GM21717 (cell line): Measurements from ENCODE around the gene GRP.

Experiments
- ATAC-seq: cut with Tn5 transposase; IDR thresholded peaks from one replicate; pipeline ENCODE4 v1.9.1; 2021; ENCODE audit warnings: mild to moderate bottlenecking, moderate library complexity; ENCODE audit not compliant: unreplicated experiment

GRP gene

DNA sequence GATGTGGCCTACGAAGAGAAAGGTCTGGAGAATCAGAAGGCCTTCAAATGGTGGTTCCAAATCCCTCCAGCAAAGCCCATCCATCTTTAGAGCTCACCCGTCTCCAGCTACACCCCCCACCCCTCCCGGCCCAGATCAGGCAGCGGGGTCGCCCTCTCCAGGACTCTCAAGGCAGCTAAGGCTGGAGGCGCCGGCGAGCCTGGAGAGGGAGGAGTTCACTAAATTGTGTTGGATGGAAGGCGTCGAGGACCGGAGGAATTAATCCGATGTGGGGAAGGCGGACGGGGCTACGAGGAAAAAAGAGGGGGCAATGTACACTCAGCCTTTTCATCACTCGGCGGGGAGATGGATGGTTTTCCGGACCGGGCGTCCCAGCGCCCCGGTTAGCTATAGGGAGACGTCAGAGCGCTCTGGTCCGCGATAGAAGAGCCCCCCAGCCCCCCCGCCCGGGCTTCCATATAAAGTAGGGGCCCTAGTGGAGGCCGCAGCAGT is at the start of gene GRP:
Gene GRP, plus strand, starts transcription at position 487 of the 492 bp plus-strand sequence. CDS start 108 bp downstream, outside the sequence.
- no peak for ATAC-seq

DNA sequence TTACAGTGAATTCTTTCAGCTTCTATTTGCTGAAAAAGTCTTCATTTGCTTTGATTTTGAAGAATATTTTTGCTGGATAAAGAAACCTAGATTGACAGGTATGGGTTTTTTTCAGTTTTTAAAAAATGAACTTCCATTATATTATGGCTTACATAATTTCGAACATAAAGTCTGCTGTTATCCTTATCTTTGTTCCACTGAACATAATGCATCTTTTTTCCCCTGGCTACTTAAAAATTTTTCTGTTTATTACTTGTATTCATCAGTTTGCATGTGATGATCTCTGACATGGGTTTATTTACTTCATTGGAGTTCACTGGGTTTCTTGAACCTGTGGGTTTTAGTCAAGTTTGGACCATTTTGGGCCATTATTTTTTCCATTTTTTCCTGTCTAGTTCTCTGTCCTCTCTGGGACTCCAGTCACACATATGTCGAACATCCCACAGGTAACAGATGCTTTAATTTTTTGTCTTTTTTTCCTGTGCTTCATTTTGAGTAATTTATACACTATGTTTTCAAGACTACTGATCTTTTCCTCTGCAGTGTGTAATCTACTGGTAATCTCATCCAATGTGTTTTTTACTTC is 47.2 kb upstream of the GRP start:
- no peak for ATAC-seq

DNA sequence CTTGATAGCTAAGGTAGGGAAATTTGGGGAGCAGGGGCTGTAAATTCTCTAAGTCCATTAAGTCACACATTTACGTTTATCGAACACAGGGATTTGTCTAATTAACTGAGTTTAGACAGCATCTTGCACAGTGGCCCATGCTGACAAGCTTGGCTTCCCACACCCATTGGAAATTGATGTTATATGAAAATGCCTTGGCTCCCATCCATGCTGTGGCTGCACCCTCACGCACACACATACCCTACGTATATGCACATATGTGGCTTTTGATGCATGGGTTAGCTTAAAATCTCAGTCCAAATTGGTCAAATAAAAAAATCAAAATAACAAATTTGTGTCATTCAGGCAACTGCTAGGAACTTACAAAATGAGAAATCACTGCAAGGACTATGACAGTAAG is 42.5 kb upstream of the GRP start:
- no peak for ATAC-seq

DNA sequence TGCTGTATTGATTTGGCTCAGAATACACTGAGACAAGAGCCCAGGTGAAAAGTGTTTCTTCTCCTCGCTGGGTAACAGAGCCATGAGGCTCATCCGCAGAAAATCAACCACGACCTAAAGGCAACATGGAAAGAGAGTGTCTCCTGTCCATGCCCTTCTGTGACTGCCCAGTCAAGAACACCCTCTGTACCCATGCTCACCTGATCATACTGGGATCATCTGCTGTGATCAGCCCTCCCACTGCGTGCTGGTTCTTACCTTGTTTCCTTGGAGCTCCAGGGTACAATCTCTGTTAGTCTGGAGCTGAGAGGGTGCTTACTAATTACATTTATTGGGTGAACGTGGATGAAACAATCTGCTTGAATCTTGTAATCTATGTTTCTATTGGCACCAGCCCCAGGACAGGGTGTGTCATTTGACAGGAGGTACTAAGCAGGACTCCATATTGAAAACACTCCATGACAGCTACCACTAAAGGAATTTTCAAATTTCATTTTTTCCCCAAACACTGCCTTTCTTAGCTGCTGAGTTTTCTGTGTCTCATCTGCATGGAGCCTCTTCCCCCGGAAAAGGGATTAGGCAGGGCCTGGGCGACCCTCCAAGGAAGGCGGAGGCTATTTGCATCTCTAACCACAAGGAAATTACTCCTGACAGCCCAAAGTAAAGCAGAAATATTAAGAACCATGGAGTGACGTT is 39.7 kb upstream of the GRP start:
- no peak for ATAC-seq

DNA sequence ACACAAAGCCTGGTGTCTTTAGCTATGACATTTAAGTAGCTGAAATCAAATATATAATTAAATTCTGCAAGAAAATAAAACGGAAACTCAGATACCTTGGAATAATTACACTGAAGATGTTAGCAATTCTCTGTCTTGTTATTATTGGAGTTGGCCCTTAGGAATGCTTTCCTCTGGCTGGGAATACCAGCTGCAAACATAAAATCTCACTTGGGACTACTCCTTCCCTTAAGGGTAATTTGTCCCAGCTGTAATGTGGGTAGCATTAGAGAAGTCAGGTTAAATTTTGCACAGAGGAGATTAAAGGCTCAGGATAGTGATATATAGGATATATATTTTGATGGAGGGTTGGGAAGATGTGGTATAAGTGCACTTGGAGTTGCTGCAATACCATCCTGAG is 37.3 kb upstream of the GRP start:
- ATAC-seq: no peak

DNA sequence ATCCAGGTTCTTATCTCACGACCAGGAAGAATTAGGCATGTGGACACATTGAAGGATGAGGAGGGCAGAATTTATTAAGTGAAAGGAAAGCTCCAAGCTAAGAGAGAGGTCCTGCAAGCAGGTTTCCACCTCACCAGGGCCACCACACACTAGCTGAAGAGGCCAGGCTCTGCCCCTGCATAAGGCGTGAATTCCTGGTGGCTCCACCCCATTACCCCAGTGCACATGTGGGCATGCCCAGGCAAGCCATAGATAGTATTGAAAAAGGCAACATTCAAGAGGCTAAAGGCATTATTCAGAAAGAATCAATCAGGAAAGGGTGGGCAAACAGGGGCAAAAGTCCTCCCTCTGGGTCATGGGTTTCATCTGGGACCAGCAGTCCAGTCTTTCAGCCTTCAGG is 30.9 kb upstream of the GRP start:
- no peak for ATAC-seq

DNA sequence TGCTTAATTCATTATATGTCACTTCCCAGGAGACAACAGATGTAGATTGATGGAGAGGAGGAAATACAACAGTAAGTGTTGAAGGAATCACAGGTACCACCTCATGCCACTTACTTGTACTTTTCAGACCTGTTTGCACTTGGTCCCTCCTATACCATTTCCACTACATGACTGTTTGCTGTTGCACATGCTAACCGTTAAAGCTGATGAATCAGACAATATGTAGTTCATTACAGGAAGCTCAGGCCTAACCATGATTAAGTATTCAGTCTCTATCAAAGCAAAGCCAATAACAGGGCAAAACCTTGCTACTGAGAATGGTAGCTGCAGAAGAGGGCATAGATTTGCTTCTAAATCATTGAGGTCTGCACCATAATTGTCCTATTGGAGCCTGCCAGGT is 30.2 kb upstream of the GRP start:
- no peak for ATAC-seq

DNA sequence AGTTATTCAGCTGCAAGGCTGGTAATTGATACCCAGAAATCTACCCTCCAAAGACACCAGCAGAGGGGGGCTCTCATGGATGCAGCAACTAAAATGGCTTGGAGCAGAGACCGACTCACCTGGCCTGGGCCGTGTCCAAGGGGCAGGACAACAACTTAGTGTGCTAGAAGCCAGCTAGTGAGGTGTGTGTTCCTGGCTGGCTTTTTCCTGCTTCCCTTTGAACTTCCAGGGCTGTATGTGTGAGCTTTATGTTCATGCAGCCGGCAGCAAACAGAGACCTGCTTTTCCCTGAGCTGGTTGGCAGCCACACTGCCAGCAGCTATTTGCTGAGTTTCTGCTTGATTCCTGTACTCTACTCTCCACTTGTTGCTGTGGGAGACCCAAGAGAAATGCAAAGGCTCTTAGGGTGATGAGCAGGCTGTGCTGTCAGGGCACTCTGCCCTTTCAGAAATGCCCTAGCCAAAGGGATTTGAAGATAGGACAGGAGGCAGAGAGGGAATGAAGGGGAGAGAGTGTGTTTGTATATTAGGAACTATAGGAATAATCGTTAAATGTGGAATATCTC is 23.7 kb upstream of the GRP start:
- no peak for ATAC-seq

DNA sequence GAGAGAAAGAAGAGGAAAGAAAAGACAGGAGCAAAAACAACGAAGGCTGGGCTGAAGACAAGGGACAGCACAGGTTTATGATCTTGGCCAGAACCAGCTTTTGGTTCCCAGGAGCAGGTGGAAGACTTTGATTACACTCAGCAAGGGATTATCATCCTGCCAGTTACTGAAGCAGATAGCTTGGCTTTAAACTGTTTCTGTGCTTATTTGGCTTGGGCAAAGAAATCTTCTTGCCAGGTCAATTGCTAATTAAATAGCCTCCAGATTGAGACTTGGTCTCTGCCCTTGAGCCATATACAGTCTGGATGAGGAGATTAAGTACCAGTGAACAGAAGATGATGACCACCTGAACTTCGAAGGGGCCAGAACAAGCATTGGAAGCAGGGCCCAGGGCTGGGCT is 22.3 kb upstream of the GRP start:
- ATAC-seq: no peak

DNA sequence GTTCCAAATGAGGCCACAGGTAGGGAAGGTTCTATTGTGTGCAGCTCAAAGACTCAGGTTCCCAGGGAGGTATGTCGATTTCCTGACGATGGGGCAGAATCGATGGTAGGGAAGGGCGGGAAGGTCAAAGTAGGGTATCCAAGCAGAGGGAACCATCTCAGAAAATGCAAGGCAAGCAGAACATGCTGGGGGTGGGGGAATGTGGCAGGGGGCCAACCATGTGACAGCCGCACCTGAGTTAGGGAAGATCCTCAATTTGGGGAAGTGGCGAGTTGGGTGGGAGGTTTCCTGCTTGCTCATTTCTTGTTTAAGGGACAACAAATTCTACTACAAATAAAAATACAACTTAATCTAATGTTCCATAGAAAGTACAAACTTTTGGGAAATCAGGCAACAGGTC is 21.7 kb upstream of the GRP start:
- no peak for ATAC-seq

DNA sequence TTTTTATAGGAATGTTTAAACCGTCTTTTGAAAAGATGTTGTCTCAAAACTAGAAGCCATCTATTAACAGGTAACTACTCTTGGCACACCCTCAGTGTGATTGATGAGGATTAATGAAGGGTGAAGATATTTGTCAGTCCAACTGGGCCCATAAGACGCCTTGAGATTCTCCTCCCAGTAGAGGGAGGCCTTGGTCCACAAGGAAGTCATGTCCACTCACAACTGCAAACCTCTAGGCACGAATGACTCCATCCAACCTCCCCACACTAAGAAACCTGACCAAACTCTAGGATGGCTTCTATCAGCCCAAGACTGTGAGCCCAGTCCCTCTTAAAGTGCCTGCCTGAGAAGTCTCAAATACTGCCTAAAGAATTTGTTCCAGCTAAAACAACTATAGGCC is 19.2 kb upstream of the GRP start:
- no peak for ATAC-seq

DNA sequence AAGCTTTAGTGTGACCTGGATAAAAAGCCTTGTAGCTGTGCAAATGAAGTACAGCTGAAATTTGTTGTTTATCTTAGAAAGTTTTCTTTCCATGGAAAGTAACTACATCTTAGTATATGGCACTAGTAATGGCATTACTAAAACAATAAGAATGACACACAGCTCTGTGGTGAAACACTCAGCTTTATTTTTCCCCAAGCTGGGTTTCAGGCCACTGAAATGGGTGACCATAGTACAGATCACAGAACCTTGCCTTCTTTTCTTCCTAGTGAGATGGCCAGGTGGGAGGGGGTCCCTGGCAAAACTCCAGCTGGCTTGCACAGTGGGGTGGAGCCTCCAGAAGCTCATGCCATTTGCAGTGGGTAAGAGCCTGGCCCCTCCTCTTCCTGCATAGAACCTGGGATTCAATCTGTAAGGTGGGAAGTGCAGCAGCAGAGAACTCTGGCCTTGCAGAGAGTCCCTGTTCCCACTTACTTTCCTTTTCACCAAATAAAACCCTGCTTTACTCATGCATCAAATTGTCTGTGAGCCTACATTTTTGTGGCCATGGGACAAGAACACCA is 17.6 kb upstream of the GRP start:
- no peak for ATAC-seq

DNA sequence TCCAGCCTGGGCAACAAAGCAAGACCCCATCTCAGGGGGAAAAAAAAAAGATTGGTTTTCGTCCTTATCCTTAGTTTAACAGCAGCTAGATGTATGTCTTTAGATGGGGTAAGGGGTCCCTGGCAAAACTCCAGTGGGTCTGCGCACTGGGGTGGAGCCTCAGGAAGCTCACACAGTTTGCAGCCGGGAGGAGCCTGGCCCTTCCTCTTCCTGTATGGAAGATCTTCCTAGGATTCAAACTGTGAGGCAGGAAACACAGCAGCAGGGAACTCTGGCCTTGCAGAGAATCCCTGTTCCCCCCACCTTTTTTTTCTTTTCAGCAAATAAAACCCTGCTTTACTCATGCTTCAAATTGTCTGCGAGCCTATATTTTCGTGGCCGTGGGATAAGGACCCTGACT is 12.5 kb upstream of the GRP start:
- no peak for ATAC-seq

DNA sequence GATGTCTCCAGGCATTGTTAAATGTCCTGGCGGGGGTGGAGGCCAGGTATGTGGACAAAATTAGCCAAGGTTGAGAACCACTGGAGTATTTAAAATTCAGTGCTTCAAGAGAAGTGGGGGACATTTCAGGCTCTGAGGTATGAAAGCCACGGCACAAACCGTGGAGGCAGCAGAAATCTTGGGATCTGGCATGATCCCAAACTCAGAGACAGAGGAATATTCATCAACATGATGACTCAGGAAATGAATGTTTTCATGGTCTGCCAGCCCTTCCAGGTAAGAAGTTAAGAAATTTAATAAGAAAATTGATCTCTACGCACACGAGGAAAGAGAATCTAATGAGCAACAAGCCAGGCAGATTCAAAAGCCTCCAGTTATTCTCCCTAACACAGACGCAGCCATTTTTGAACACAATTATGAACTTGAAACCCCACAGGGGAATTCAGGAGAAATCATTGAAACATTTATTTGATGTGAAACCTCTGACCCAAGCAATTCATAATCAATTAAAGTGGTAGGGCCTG is 11.3 kb upstream of the GRP start:
- ATAC-seq: no peak

DNA sequence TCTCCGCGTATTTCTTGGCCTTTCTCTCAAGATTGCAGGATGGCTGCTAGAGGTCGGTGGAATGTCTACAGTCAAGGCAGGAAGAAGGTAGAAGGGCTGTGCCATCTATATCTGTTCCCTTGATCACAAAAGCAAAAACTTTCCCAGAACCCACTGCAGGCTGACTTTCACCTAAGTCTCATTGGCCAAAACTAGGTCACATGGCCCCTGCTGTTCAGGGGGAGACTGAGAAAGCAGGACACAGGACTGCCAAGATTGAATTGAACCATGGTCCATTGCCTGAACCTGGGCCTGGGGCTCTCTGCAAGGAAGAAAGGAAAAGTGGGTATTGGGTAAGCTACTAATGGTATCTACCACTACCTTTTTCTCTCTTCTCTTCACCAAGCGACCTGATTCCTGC is 9.7 kb upstream of the GRP start:
- no peak for ATAC-seq

DNA sequence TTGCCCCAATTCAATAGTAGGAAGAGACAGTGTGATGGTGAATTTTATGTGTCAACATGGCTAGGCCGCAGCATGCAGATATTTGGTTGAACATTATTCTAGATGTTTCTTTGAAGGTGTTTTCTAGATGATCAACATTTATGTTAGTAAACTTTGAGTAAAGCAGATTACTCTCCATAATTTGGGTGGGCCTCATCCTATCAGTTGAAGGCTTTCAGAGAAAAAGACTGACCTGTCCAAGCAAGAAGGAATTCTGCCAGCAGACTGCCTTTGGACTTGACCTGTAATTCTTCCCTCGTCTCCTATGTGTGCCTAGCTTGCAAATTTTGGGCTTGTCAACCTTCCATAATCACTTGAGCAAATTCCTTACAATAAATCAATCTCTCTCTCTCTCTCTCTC is 8.3 kb upstream of the GRP start:
- ATAC-seq: no peak

DNA sequence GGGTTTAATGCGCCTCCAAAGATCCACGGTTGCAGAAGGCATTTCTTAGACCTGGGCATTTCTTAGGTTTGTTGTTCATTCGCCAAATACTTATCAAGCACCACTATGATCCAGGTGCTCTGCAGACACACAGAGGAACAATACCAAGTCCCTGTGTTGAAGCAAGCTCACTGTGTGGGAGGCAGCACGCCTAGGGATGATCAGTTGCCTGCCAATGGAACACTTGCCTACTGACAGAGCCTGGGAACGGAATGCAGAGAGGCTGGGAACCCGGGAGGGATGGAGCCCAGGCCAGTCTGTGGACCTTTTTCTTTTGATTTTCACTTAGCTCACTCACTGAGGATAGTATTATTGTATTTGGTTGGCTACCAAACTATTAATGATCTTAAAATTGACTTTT is 1.9 kb upstream of the GRP start:
- ATAC-seq: no peak

DNA sequence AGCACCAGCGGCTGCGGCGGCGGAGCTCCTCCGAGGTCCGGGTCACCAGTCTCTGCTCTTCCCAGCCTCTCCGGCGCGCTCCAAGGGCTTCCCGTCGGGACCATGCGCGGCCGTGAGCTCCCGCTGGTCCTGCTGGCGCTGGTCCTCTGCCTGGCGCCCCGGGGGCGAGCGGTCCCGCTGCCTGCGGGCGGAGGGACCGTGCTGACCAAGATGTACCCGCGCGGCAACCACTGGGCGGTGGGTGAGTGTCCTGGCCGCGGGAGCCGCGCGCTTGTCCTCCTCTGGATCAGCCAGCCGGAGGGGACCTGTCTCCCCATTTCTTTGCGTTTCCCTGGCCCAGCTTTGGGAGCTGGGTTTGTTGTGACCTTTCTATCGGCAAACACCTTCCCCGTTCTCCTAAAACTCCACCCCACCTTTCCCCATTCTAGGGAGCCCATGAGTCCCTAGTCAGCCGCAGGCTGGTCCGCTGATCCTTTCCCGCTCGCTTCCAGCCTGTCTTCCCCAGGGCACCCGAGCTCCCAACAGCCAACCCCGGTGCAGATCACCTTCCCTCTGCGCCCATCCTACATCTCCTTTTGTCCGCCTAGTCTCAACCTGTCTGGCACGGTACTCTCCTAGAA is 316 bp downstream of the GRP start:
- ATAC-seq: no peak

DNA sequence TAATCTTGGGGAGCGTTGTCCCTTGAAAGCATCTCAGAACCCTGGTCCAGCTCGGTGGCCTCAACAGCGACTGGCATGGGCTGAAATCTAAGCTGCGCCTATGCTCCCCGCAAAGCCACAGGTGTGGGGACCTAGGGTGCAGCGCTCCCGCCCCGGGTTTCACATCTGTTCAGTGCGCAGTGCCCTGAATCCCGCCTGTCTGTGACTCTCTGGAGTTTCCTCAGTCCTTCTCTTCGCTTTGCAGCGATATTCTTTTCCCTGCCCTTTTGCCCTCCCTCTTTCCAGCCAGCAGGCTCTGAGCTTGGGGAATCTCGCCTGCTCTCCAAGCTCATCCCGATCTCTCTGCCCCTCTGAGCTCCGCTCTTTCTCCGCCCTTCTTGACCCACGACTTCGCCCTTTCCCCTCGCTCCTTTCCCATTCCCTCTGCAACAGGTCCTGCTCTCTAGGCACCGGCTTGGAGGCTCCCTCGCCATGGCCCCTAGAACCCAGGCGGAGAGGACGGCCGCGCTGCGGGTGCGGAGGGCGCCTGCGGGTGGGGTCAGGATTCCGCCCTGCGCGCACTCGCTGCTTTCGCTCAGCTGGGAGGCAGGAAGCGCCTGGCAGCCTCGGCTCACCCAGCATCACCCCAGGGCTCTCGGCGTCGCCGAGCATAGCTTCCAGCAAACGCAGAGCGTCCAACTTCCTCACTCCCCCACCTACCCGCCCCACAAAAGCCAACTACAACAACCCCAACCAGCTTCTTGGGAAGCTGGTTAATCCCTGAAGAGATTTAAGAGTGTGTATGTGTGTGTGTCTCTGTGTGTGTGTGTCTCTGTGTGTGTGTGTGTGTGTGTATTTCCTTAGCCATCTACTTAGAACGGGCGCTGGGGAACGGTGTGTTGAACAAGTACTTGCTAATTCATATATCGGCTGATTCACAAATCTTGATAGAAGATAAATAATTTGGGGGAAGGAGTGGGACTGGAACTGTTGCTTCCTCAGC is 1.1 kb downstream of the GRP start:
- no peak for ATAC-seq

DNA sequence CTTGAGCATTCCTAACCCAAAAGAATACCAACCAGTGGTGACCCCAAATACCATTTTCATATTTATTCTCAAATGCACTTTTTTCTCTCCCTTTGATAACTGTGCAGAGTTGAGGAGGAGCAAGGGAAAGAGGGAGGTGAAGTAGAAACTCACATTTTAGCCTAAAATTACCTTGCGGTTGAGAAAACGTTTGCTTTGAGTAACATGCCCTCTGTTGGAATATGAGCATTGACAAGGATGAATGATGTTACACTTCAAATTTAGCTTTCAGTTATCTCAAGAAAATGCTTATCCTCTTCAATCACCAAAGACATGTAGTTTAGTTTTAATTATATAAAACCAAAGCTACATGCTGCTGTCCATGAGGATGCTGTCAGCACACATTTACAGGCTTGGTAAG is 2.4 kb downstream of the GRP start:
- ATAC-seq: no peak
